Measurements from ENCODE around the gene WAPL.

- TF ChIP-seq EZH2 (IDR thresholded peaks at IDR 0.05; ENCODE audit: borderline replicate concordance, low read length) (no peak), CTCF (conservative IDR thresholded peaks at IDR 0.05 in 1 of 2, IDR thresholded peaks at IDR 0.05 in 1 of 2; ENCODE audit: extremely low read depth in 1 of 2, insufficient read depth in 1 of 2, low read depth in 1 of 2, low read length in 2 of 2) (no peak)
Measured at GRCh38 chr10:86400705-86401587, 120.6 kb downstream of the WAPL start.

Data from mammary epithelial cell (primary cell).